D721Med (cell line): ENCODE data around the gene BEND4.

Source experiments
- DNase-seq: peaks from one replicate; pipeline ENCODE4 v3.0.0; 2011; ENCODE audit warnings: low spot score; ENCODE audit not compliant: insufficient read length
- FAIRE-seq: peaks from 2 replicates; lab custom pipeline; 2011; peaks lifted over from hg19 to GRCh38; lab: Jason Lieb, UNC
- CTCF ChIP-seq: IDR thresholded peaks from 2 replicates; pipeline ENCODE4 v1.5.1; 2012; ENCODE audit warnings: mild to moderate bottlenecking, control low read depth; ENCODE audit not compliant: insufficient read depth; ENCODE audit errors: missing control alignments

BEND4 gene

GRCh38 chr4:42104521-42104920 lies 47.9 kb downstream of the BEND4 start:
- no peak for DNase-seq
- no peak for TF ChIP-seq CTCF
- FAIRE-seq = peak; percentile 32

GRCh38 chr4:42101446-42101975 lies 50.9 kb downstream of the BEND4 start:
- no peak for TF ChIP-seq CTCF
- DNase-seq = no peak
- no peak for FAIRE-seq

GRCh38 chr4:42088386-42088785 lies 64.1 kb downstream of the BEND4 start:
- no peak for DNase-seq
- TF ChIP-seq CTCF = no peak
- FAIRE-seq = no peak

GRCh38 chr4:42083816-42084215 lies 68.6 kb downstream of the BEND4 start:
- DNase-seq = no peak
- no peak for FAIRE-seq
- no peak for TF ChIP-seq CTCF

GRCh38 chr4:42080306-42080705 lies 72.1 kb downstream of the BEND4 start:
- DNase-seq = no peak
- no peak for TF ChIP-seq CTCF
- no peak for FAIRE-seq

GRCh38 chr4:42078184-42078801 lies 74.2 kb downstream of the BEND4 start:
- FAIRE-seq = no peak
- no peak for TF ChIP-seq CTCF
- no peak for DNase-seq

- FAIRE-seq (no peak), DNase-seq (no peak)
- no peak for TF ChIP-seq CTCF
Measured at GRCh38 chr4:42074294-42074693, 78.2 kb downstream of the BEND4 start.
